Common myeloid progenitor, CD34-positive (primary cell): Measurements from ENCODE around the gene PIGM.

Source experiments
- CTCF ChIA-PET: fragments of 350-600 bp; sonication (Branson Sonifier 250); formaldehyde crosslinking; loops from one replicate; lab custom pipeline; 2021; ENCODE audit warnings: antibody characterized with exemption; lab: Charles Lee
- POLR2A ChIA-PET: fragments of 350-600 bp; sonication (Branson Sonifier 250); formaldehyde crosslinking; loops from one replicate; lab custom pipeline; 2021; ENCODE audit warnings: antibody characterized with exemption; lab: Charles Lee
- DNase-seq, 3 donors: peaks; one replicate each; pipeline versions ENCODE4 v3.0.0 to v3.0.0-alpha.2; 2013
- H3K27ac ChIP-seq, 2 experiments: 1 replicate in 1 of 2; 2 replicates in 1 of 2; pipeline ENCODE4 v1.7.0; 2013; ENCODE audit warnings: inconsistent platforms in 2 of 2, low read length in 2 of 2, mild to moderate bottlenecking in 2 of 2, low read depth in 1 of 2, moderate library complexity in 1 of 2; ENCODE audit not compliant: severe bottlenecking in 2 of 2, insufficient read depth in 1 of 2, poor library complexity in 1 of 2
- H3K27me3 ChIP-seq, 5 experiments: replicated peaks in 2 of 5; 1 replicate in 3 of 5; 2 replicates in 2 of 5; pipeline versions ENCODE4 v1.6.1 to v1.7.0; 2013; ENCODE audit warnings: low read length in 4 of 5, mild to moderate bottlenecking in 2 of 5, moderate library complexity in 2 of 5, inconsistent platforms in 1 of 5; ENCODE audit not compliant: insufficient read depth in 5 of 5, control insufficient read depth in 4 of 5
- H3K36me3 ChIP-seq, 4 experiments: 1 replicate in 2 of 4; 2 replicates in 2 of 4; pipeline versions ENCODE4 v1.6.1 to v1.7.0; 2013; ENCODE audit warnings: low read length in 3 of 4, control low read depth in 1 of 4, mild to moderate bottlenecking in 1 of 4; ENCODE audit not compliant: control insufficient read depth in 4 of 4, insufficient read depth in 4 of 4
- H3K4me1 ChIP-seq, 4 experiments: 1 replicate in 3 of 4; 2 replicates in 1 of 4; pipeline versions ENCODE4 v1.6.1 to v1.7.1; 2013; ENCODE audit warnings: low read length in 3 of 4, mild to moderate bottlenecking in 3 of 4, control low read depth in 1 of 4, inconsistent platforms in 1 of 4, moderate library complexity in 1 of 4; ENCODE audit not compliant: control insufficient read depth in 4 of 4, insufficient read depth in 4 of 4; ENCODE audit errors: control extremely low read depth in 1 of 4
- H3K4me3 ChIP-seq, 7 experiments: 1 replicate in 4 of 7; 2 replicates in 3 of 7; pipeline versions ENCODE4 v1.5.1 to v1.7.0; 2013; ENCODE audit warnings: mild to moderate bottlenecking in 7 of 7, low read length in 6 of 7, moderate library complexity in 6 of 7, inconsistent platforms in 2 of 7, low read depth in 2 of 7, control low read depth in 1 of 7; ENCODE audit not compliant: insufficient read depth in 4 of 7, control insufficient read depth in 1 of 7; ENCODE audit errors: extremely low read depth in 1 of 7
- H3K9me3 ChIP-seq, 5 experiments: 1 replicate in 4 of 5; 2 replicates in 1 of 5; pipeline versions ENCODE4 v1.6.1 to v1.7.1; 2013; ENCODE audit warnings: low read length in 4 of 5, mild to moderate bottlenecking in 2 of 5, inconsistent platforms in 1 of 5, low read depth in 1 of 5, moderate library complexity in 1 of 5; ENCODE audit not compliant: control insufficient read depth in 4 of 5, insufficient read depth in 2 of 5; ENCODE audit errors: control extremely low read depth in 1 of 5
- WGBS: methylation state at CpG from one replicate; pipeline ENCODE4 v1.1.5; 2013; ENCODE audit not compliant: insufficient coverage; 5-methylcytosine and 5-hydroxymethylcytosine counted together

The PIGM gene

DNA sequence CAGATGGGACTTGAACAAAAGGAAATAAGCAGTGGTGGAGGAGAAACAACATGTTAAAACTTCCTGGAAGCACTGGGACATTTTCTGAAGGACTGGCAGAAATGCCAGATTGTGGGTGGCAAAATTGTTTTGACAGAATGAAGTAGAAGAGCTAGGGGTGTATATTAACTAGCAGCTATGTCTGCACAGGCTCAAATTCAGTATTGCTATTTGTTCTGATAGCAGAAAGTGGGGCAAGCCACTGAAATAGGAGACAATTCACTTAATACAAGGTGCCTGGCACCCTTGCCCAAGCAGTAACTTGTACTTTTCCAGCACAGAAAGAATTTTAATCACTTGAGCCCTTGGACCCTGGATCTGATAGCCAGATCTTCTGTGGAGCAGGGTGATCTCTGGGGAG is 11.8 kb upstream of the PIGM start:
- no peaks in the 10 kb centered on the region for H3K9me3 ChIP-seq
- H3K4me1 ChIP-seq: peaks cover 5 to 25% (median 15%) of the 10 kb centered on the region in 4 experiments
- no peak overlapping the region for H3K4me3 ChIP-seq
- H3K27ac ChIP-seq: no peak overlapping the region
- H3K27me3 ChIP-seq: peaks cover 0 to 5% (median 0%) of the 10 kb centered on the region in 5 experiments
- DNase-seq: no peak
- no peaks in the 10 kb centered on the region for H3K36me3 ChIP-seq
- ChIA-PET CTCF (interaction anchor here (1.1 to 3.2 kb wide), 4 partner anchors 11 to 245 kb away, joined by 3 to 13 read pairs (median 6); partner anchors contain the start of genes KCNJ9 and PIGM), POLR2A (no interaction called here)

DNA sequence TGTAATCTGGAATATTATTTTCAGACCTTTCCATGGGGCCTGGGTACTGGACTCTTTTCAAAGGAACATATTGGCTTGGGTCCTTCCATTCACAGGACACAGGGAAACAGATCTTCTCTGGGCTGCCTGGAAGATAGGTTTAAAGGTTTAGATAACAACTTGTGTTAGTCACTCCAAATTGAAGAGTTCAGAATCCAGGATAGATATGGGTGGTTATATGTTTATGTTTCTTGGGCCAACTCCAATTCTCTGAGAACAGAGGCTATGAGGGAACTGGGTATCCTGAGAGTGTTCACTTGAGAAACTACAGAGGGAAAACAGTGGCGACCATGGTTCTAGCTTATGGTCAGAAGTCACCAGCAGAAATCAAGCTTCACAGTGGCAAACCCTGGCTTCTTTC is 8.7 kb upstream of the PIGM start:
- Histone ChIP-seq H3K9me3 (no peaks in the 10 kb centered on the region), H3K27me3 (peaks cover 0 to 3% (median 0%) of the 10 kb centered on the region in 5 experiments), H3K27ac (no peak overlapping the region), H3K4me1 (no peaks in the 10 kb centered on the region), H3K4me3 (no peak overlapping the region), H3K36me3 (peaks cover 0 to 2% (median 0%) of the 10 kb centered on the region in 4 experiments)
- no peak for DNase-seq
- CTCF ChIA-PET: interaction anchor here (0.6 to 3.2 kb wide), 5 partner anchors 8 to 1749 kb away, joined by 3 to 13 read pairs (median 3); partner anchors contain the start of genes PIGM and SLAMF9
- POLR2A ChIA-PET: no interaction called here
- WGBS: 100% methylated on average over 1 of the region's 1 CpG

GRCh38 chr1:160032165-160032820 is 503 bp upstream of the PIGM start:
- peak; percentile 14 to 36 (median 26) for DNase-seq
- Histone ChIP-seq H3K9me3 (no peaks in the 10 kb centered on the region), H3K27ac (no peak overlapping the region), H3K4me3 (peak overlapping the region; percentile 61 to 95 (median 89)), H3K4me1 (peaks cover 10 to 34% (median 24%) of the 10 kb centered on the region in 4 experiments), H3K27me3 (no peaks in the 10 kb centered on the region), H3K36me3 (peaks cover 0 to 3% (median 0%) of the 10 kb centered on the region in 4 experiments)
- ChIA-PET CTCF (interaction anchor here (0.7 to 4.7 kb wide), 8 partner anchors 10 to 640 kb away, joined by 3 to 30 read pairs (median 8); no protein-coding TSS in a partner anchor), POLR2A (interaction anchor here (0.6 to 2.5 kb wide), 2 partner anchors 9 to 14 kb away, joined by 3 to 5 read pairs; no protein-coding TSS in a partner anchor)
- WGBS: 6% methylated on average over 4 of the region's 18 CpGs

DNA sequence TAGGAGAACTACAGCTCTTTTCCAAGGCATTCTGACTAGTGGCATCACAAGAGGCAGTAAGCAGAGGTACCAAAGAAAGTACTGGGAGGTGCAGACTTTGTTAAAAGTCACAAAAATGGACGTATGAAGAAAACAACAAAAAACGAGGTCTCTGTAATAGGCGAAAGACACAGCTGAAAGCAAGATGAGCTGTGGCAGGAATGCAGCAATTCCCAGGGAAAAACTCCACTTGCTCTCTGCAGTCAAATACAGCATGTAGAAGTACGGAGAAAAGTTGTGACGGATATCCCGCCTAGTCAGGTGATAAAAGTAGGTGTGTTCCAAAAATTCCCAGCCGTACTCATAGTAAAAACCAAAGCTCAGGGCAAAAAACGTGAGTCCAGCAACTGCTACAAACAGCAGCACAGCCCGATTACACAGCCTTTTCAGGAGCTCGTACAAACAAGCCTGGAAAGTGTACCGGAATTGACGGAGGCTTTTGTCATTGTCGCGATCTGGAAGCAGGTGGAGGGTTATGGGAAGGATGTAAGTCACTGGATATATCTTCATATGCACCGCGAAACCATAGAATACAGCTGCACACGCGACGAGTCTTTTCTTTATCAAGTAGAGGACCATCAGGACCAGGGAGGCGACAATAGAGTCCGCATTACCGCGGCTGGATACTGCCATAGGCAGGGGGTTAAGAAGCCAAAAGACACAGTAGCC is 979 bp downstream of the PIGM start:
- Histone ChIP-seq H3K36me3 (peaks cover 0 to 3% (median 0%) of the 10 kb centered on the region in 4 experiments), H3K4me1 (peaks cover 10 to 34% (median 24%) of the 10 kb centered on the region in 4 experiments), H3K4me3 (peak overlapping the region; percentile 61 to 95 (median 89)), H3K27me3 (no peaks in the 10 kb centered on the region), H3K9me3 (no peaks in the 10 kb centered on the region), H3K27ac (peak overlapping the region in 1 of 2 experiments; percentile 39)
- POLR2A ChIA-PET: interaction anchor here (2.5 kb wide), 1 partner anchor 16 kb away, joined by 5 read pairs; no protein-coding TSS in a partner anchor
- DNase-seq: peak in 2 of 3 donors; percentile 39 to 53
- 12% methylated on average over 22 of the region's 23 CpGs for WGBS
- CTCF ChIA-PET: interaction anchor here (1.0 to 4.7 kb wide), 12 partner anchors 9 to 221 kb away, joined by 3 to 30 read pairs (median 5); no protein-coding TSS in a partner anchor

- DNase-seq: no peak
- Histone ChIP-seq H3K27me3 (no peaks in the 10 kb centered on the region), H3K36me3 (peaks cover 0 to 3% (median 0%) of the 10 kb centered on the region in 4 experiments), H3K4me3 (no peak overlapping the region), H3K9me3 (no peaks in the 10 kb centered on the region), H3K4me1 (peaks cover 12 to 34% (median 26%) of the 10 kb centered on the region in 4 experiments), H3K27ac (no peak overlapping the region)
- ChIA-PET CTCF (interaction anchor here (0.8 kb wide), 1 partner anchor 53 kb away, joined by 3 read pairs; the partner anchor contains the start of gene KCNJ9), POLR2A (no interaction called here)
Measured at GRCh38 chr1:160028426-160028825, 3.4 kb downstream of the PIGM start.

DNA sequence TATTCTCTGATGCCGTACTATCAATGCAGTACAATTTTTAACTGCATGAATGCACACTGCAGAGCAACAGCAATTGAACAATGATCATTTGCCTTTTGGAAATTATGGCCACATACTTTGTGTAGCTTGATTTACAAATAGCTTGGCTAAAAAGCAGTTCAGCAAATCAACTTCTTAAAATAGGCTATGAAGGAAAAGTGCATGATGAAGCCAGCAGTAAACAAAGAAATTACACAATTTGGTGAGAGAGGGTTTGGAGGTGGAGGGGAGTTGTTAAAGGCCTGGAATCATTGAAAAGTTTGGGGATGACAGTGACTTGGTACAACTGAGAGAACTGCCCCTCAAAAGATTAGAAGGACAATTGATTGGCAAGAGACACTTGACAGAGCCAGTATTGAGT is 6.5 kb downstream of the PIGM start:
- Histone ChIP-seq H3K9me3 (no peaks in the 10 kb centered on the region), H3K4me3 (no peak overlapping the region), H3K4me1 (peaks cover 2 to 20% (median 9%) of the 10 kb centered on the region in 4 experiments), H3K36me3 (peaks cover 0 to 3% (median 0%) of the 10 kb centered on the region in 4 experiments), H3K27me3 (no peaks in the 10 kb centered on the region), H3K27ac (no peak overlapping the region)
- no peak for DNase-seq
- ChIA-PET POLR2A (no interaction called here), CTCF (interaction anchor here (1.2 to 3.1 kb wide), 5 partner anchors 18 to 61 kb away, joined by 3 to 14 read pairs (median 4); no protein-coding TSS in a partner anchor)
- 100% methylated on average over 1 of the region's 1 CpG for WGBS
